ENCODE results near the gene PTPRZ1. TPM values are rescaled to one million over a fixed set of nuclear protein-coding genes. Genes with fewer than 3 reads are reported as not detected.

The PTPRZ1 gene
- total RNA-seq, 1 donor from 2014 or later, result 0.80 TPM

DNA sequence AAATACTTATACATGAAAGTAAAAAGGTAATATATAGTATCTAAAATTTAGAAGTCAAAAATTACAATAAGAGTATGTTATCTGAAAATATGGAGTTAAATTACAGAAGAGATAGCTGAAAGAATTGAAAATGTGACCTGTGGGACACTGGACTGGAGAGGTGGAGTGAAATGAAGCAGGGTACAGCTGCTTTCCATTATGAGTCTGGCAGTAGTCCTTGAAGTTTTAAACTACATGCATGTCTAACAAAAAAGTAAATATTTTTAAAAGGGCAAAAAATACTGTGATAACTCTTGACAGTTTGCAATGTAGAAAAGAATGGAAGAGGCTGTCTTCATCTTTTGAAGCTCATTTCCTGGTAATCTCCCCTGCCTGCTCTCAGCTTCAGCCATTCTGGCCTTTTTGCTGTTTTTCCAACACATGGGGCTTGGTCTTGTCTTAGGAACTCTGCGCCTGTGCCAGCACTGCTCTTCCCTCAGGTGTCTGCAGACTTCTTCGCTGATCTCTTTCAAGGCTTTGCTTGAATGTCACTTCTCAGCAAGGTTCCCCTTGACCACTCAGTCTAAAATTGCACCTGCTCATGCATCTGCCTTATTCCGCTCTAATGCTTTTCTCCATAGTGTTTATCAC is 36.9 kb downstream of the PTPRZ1 start:
- DNase-seq, result no peak
- Histone ChIP-seq H3K27ac (replicated peaks) (no peak overlapping the region), H3K36me3 (no peaks in the 10 kb centered on the region), H3K4me1 (no peaks in the 10 kb centered on the region), H3K9me3 (replicated peaks) (no peaks in the 10 kb centered on the region), H3K4me3 (no peak overlapping the region), H3K27me3 (ENCODE audit: low read depth) (no peaks in the 10 kb centered on the region)
- intact Hi-C loops (cut with micrococcal nuclease), result no loop called here
- TF ChIP-seq, protein P1, sequence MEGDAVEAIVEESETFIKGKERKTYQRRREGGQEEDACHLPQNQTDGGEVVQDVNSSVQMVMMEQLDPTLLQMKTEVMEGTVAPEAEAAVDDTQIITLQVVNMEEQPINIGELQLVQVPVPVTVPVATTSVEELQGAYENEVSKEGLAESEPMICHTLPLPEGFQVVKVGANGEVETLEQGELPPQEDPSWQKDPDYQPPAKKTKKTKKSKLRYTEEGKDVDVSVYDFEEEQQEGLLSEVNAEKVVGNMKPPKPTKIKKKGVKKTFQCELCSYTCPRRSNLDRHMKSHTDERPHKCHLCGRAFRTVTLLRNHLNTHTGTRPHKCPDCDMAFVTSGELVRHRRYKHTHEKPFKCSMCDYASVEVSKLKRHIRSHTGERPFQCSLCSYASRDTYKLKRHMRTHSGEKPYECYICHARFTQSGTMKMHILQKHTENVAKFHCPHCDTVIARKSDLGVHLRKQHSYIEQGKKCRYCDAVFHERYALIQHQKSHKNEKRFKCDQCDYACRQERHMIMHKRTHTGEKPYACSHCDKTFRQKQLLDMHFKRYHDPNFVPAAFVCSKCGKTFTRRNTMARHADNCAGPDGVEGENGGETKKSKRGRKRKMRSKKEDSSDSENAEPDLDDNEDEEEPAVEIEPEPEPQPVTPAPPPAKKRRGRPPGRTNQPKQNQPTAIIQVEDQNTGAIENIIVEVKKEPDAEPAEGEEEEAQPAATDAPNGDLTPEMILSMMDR (IDR thresholded peaks at IDR 0.05; ENCODE audit: borderline replicate concordance), result no peak

DNA sequence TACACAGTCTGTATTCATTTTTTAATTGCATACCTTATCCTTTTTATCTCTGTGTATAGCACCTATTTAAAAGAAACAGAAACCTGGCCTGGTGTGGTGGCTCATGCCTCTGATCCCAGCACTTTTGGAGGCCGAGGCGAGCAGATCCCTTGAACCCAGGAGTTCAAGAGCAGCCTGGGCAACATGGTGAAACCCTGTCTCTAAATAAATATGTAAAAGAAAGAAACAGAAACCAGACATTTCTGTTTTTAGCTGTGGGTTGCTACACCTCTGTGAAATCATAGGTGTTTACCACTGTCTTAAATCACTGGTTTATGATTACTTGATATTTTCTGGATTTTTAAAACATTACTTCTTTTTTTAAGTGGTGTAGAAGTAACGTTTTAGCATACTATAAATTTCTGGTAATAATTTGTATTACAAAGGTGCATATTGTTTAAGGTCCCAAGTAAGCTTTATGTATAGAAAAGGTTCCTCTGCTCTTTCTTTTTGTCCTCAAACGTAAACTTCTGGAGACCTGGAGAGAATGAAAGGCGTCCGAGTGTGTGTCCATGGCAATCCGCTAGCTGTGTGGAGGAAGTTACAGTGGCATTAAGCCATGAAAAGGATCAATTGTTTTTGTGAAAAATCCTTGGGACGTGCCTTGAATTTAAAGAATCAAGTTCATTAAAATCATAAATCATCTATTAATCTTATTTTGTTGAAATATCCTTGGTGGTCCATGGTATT is 41.1 kb downstream of the PTPRZ1 start:
- no peaks in the 10 kb centered on the region for H3K9me3 ChIP-seq (replicated peaks)
- no peak overlapping the region for H3K4me3 ChIP-seq
- DNase-seq, result no peak
- intact Hi-C loops (cut with micrococcal nuclease), result no loop called here
- H3K36me3 ChIP-seq, result no peaks in the 10 kb centered on the region
- TF ChIP-seq, protein P1 (IDR thresholded peaks at IDR 0.05; ENCODE audit: borderline replicate concordance), result no peak
- no peaks in the 10 kb centered on the region for H3K4me1 ChIP-seq
- no peaks in the 10 kb centered on the region for H3K27me3 ChIP-seq (ENCODE audit: low read depth)
- no peak overlapping the region for H3K27ac ChIP-seq (replicated peaks)

DNA sequence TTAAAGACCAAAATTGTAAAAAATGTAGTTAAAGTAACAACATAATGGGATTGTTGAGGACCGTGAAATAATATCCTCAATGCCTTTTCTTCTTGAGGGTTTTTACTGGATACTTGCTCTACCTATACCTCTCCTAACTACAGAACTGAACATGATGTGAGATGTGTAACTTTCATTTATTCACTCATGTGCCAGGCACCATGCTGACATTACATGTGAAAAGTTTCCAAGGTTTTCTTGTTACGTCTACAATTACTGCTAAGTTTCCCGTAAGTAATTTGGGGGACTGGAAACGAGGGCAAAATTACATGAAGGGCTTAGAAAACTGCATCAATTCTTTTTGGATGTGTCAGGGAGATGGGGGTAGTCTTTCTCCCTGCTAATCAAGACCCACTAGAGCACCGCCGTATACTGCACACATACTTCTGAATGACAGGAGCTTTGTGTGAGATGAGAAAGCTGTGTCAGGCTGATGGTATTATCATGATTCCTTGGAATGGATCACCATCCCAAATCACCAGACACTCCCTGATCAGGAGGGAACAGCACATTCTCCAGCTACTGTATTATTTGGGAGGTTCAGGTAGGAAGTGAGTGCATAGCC is 41.8 kb downstream of the PTPRZ1 start:
- TF ChIP-seq, protein P1 (IDR thresholded peaks at IDR 0.05; ENCODE audit: borderline replicate concordance), result no peak
- no peaks in the 10 kb centered on the region for H3K9me3 ChIP-seq (replicated peaks)
- H3K27ac ChIP-seq (replicated peaks), result no peak overlapping the region
- no peaks in the 10 kb centered on the region for H3K4me1 ChIP-seq
- no peaks in the 10 kb centered on the region for H3K36me3 ChIP-seq
- intact Hi-C loops (cut with micrococcal nuclease), result no loop called here
- H3K4me3 ChIP-seq, result no peak overlapping the region
- DNase-seq, result no peak
- H3K27me3 ChIP-seq (ENCODE audit: low read depth), result no peaks in the 10 kb centered on the region

GRCh38 chr7:121916211-121916610 is 43.2 kb downstream of the PTPRZ1 start:
- TF ChIP-seq, protein P1 (IDR thresholded peaks at IDR 0.05; ENCODE audit: borderline replicate concordance), result no peak
- Histone ChIP-seq H3K27ac (replicated peaks) (no peak overlapping the region), H3K27me3 (ENCODE audit: low read depth) (no peaks in the 10 kb centered on the region), H3K4me3 (no peak overlapping the region), H3K4me1 (no peaks in the 10 kb centered on the region), H3K9me3 (replicated peaks) (no peaks in the 10 kb centered on the region), H3K36me3 (no peaks in the 10 kb centered on the region)
- DNase-seq, result no peak
- intact Hi-C loops (cut with micrococcal nuclease), result no loop called here

DNA sequence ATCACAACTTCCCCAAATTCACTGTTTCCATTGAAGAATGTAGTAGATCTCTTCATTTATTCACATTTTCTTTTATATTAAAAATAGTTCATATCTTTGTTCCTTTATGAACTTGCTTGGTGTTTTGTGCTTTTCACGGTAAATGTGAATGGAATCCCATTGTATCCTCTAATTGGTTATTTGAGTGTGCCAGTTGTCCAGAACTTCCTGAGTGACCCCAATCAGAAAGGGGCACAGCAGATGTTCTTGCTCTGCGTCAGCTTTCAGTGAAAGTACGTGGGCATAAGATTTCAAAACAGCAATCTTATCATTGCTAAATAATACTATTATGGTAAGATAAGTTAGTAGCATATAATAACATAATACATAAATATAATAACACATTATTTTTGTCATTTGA is 47.0 kb downstream of the PTPRZ1 start:
- H3K27me3 ChIP-seq (ENCODE audit: low read depth), result no peaks in the 10 kb centered on the region
- no peak overlapping the region for H3K27ac ChIP-seq (replicated peaks)
- H3K4me1 ChIP-seq, result no peaks in the 10 kb centered on the region
- no peak overlapping the region for H3K4me3 ChIP-seq
- intact Hi-C loops (cut with micrococcal nuclease), result no loop called here
- no peaks in the 10 kb centered on the region for H3K9me3 ChIP-seq (replicated peaks)
- TF ChIP-seq, protein P1 (IDR thresholded peaks at IDR 0.05; ENCODE audit: borderline replicate concordance), result no peak
- no peaks in the 10 kb centered on the region for H3K36me3 ChIP-seq
- no peak for DNase-seq
